ENCODE measurements around the gene OR5K1. TPM values are rescaled to one million over a fixed set of nuclear protein-coding genes. Genes with fewer than 3 reads are reported as not detected.

Gene OR5K1
- total RNA-seq, 4 donors from 2014 or later = not detected

DNA sequence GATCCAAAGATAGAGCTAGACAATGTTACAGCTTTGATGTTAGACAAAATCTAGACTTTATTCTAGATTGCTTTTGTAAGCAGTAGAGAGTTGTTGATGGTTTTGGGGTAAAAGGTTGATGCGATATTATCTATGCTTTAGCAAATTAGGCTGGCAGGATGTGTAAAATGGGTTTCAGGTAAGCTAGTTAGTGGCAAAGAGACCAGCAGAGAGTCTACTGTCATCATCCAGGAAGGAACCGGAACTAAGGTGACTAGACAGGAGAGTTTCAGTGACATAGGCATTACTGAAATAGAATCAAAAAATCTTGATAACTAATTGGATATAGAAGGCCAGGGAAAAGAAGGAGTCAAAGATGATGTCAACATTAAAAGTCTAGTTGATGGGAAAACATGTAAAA, 45.6 kb downstream of the OR5K1 start:
- peaks cover 7% of the 10 kb centered on the region for H3K36me3 ChIP-seq
- no peak for DNase-seq (ENCODE audit: low spot score in 2 of 2)
- no peaks in the 10 kb centered on the region for H3K27me3 ChIP-seq
- no peaks in the 10 kb centered on the region for H3K9me3 ChIP-seq
- 99% methylated on average over 2 of the region's 2 CpGs for WGBS
- TF ChIP-seq POLR2A (IDR thresholded peaks at IDR 0.05) (no peak), POLR2AphosphoS5 (IDR thresholded peaks at IDR 0.05) (no peak), EP300 (IDR thresholded peaks at IDR 0.05) (no peak)
- TF ChIP-seq, protein P1, sequence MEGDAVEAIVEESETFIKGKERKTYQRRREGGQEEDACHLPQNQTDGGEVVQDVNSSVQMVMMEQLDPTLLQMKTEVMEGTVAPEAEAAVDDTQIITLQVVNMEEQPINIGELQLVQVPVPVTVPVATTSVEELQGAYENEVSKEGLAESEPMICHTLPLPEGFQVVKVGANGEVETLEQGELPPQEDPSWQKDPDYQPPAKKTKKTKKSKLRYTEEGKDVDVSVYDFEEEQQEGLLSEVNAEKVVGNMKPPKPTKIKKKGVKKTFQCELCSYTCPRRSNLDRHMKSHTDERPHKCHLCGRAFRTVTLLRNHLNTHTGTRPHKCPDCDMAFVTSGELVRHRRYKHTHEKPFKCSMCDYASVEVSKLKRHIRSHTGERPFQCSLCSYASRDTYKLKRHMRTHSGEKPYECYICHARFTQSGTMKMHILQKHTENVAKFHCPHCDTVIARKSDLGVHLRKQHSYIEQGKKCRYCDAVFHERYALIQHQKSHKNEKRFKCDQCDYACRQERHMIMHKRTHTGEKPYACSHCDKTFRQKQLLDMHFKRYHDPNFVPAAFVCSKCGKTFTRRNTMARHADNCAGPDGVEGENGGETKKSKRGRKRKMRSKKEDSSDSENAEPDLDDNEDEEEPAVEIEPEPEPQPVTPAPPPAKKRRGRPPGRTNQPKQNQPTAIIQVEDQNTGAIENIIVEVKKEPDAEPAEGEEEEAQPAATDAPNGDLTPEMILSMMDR (IDR thresholded peaks at IDR 0.05) = no peak
- H3K27ac ChIP-seq = no peak overlapping the region
- H3K4me1 ChIP-seq = peaks cover 6% of the 10 kb centered on the region
- H3K4me3 ChIP-seq = no peak overlapping the region

GRCh38 chr3:98512576-98512975, 49.6 kb downstream of the OR5K1 start:
- no peaks in the 10 kb centered on the region for H3K9me3 ChIP-seq
- peak overlapping the region; percentile 11 for H3K27ac ChIP-seq
- TF ChIP-seq POLR2A (IDR thresholded peaks at IDR 0.05) (no peak), EP300 (IDR thresholded peaks at IDR 0.05) (no peak), POLR2AphosphoS5 (IDR thresholded peaks at IDR 0.05) (no peak)
- TF ChIP-seq, protein P1 (IDR thresholded peaks at IDR 0.05) = no peak
- no peak for DNase-seq (ENCODE audit: low spot score in 2 of 2)
- H3K36me3 ChIP-seq = peaks cover 17% of the 10 kb centered on the region
- no peaks in the 10 kb centered on the region for H3K27me3 ChIP-seq
- 77% methylated on average over 4 of the region's 4 CpGs for WGBS
- no peak overlapping the region for H3K4me3 ChIP-seq
- peaks cover 6% of the 10 kb centered on the region for H3K4me1 ChIP-seq

DNA sequence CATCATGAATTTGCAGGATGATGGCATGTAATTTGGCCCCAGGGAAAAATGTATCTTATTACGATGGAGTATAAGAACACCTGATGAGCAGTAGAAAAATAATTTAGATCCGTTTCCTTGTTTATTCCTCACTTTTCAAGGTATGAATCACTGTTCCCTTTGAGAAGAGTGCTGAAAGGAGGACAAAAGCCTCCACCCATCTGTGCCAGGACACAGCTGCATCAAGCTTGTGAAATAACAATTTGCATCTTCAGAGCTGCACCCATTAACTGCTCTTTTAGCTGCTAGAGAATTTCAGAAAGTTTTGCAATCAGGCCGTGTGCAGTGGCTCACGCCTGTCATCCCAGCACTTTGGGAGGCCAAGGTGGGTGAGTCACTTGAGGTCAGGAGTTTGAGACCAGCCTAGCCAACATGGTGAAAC, 50.1 kb downstream of the OR5K1 start:
- Histone ChIP-seq H3K27ac (peak overlapping the region; percentile 11), H3K36me3 (peaks cover 17% of the 10 kb centered on the region), H3K9me3 (no peaks in the 10 kb centered on the region), H3K27me3 (no peaks in the 10 kb centered on the region), H3K4me1 (peaks cover 6% of the 10 kb centered on the region), H3K4me3 (no peak overlapping the region)
- DNase-seq (ENCODE audit: low spot score in 2 of 2) = no peak
- 44% methylated on average over 4 of the region's 4 CpGs for WGBS
- no peak for TF ChIP-seq EP300 (IDR thresholded peaks at IDR 0.05)
- TF ChIP-seq POLR2AphosphoS5 (IDR thresholded peaks at IDR 0.05) = peak in 1 of 3 donors; percentile 70

GRCh38 chr3:98513736-98514135, 50.7 kb downstream of the OR5K1 start:
- H3K4me3 ChIP-seq = no peak overlapping the region
- peaks cover 17% of the 10 kb centered on the region for H3K36me3 ChIP-seq
- no peak for DNase-seq (ENCODE audit: low spot score in 2 of 2)
- TF ChIP-seq EP300 (IDR thresholded peaks at IDR 0.05) (no peak), POLR2A (IDR thresholded peaks at IDR 0.05) (no peak), POLR2AphosphoS5 (IDR thresholded peaks at IDR 0.05) (no peak)
- TF ChIP-seq, protein P1 (IDR thresholded peaks at IDR 0.05) = no peak
- H3K27ac ChIP-seq = no peak overlapping the region
- H3K9me3 ChIP-seq = no peaks in the 10 kb centered on the region
- H3K27me3 ChIP-seq = no peaks in the 10 kb centered on the region
- WGBS = 95% methylated on average over 3 of the region's 3 CpGs
- H3K4me1 ChIP-seq = peaks cover 6% of the 10 kb centered on the region

- Histone ChIP-seq H3K27ac (no peak overlapping the region), H3K36me3 (peaks cover 24% of the 10 kb centered on the region), H3K9me3 (no peaks in the 10 kb centered on the region), H3K4me3 (no peak overlapping the region), H3K4me1 (peaks cover 11% of the 10 kb centered on the region), H3K27me3 (no peaks in the 10 kb centered on the region)
- TF ChIP-seq, protein P1 (IDR thresholded peaks at IDR 0.05) = no peak
- no peak for TF ChIP-seq POLR2AphosphoS5 (IDR thresholded peaks at IDR 0.05)
- no peak for TF ChIP-seq EP300 (IDR thresholded peaks at IDR 0.05)
- no peak for TF ChIP-seq POLR2A (IDR thresholded peaks at IDR 0.05)
- WGBS = 93% methylated on average over 1 of the region's 1 CpG
- no peak for DNase-seq (ENCODE audit: low spot score in 2 of 2)
Measured at GRCh38 chr3:98514948-98515347, 51.9 kb downstream of the OR5K1 start.

GRCh38 chr3:98518816-98519215, 55.8 kb downstream of the OR5K1 start:
- Histone ChIP-seq H3K27ac (no peak overlapping the region), H3K4me1 (peaks cover 26% of the 10 kb centered on the region), H3K9me3 (no peaks in the 10 kb centered on the region), H3K4me3 (no peak overlapping the region), H3K36me3 (peaks cover 20% of the 10 kb centered on the region), H3K27me3 (no peaks in the 10 kb centered on the region)
- 90% methylated on average over 2 of the region's 2 CpGs for WGBS
- TF ChIP-seq EP300 (IDR thresholded peaks at IDR 0.05) (no peak), POLR2AphosphoS5 (IDR thresholded peaks at IDR 0.05) (no peak), POLR2A (IDR thresholded peaks at IDR 0.05) (no peak)
- TF ChIP-seq, protein P1 (IDR thresholded peaks at IDR 0.05) = no peak
- no peak for DNase-seq (ENCODE audit: low spot score in 2 of 2)
